HG03558 (cell line): ENCODE results near the gene PPP2R5E.
A peak's percentile ranks its signal among the peaks of the same experiment; 100 is the strongest.
"Not testable (repeated sequence)": the region's sequence is repeated elsewhere in the genome, so short reads cannot be mapped to it uniquely, and the experiment has no call there.

Experiments used
- ATAC-seq: cut with Tn5 transposase; IDR thresholded peaks from one replicate; pipeline ENCODE4 v1.9.1; 2021; ENCODE audit warnings: moderate number of reproducible peaks; ENCODE audit not compliant: unreplicated experiment; ENCODE audit errors: extremely low read depth

PPP2R5E gene

DNA sequence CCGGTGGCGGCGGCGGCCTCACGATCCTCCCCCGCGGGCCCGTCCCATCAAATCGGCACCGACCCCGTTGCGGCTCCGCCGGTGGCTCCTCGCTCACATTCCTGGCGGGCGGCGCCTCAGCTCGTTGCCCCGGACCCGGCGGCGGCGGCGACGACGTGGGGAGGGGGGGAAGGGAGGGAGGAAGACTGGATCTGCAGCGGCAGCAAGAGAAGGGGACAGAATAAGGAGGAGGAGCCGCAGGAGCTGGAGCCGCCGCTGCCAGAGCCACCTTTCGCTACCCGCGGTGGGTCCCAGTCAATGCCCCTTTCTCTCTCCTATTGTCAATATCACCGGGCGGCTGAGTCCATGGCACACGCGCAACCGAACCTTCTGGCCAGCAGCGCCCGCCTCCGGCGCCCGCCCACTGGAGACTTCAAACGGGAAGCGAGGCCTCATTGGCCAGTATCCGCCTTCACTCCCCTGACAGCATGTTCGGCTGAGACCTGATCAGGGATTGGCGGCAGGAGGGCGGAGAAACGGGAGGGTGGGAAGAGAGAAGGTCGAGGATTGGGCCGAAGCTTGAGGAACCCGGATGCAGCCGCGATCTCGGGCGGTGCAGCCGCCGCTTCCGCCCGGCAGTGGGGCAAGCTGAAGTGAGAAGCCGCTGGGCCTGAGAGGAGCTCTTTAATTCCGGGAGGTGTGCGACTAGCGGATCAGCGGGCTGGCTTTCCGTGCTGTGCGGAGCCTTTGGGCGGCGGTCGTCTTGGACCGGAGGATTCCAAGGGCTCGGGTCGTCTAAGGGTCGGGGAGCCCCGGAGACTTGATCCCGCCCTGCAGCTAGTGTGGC lies at the start of gene PPP2R5E:
TSS of gene PPP2R5E (minus strand) at position 378 of the 826 bp plus-strand sequence. CDS start 3,692 bp downstream, outside the sequence.
- ATAC-seq, result peak; percentile 92

DNA sequence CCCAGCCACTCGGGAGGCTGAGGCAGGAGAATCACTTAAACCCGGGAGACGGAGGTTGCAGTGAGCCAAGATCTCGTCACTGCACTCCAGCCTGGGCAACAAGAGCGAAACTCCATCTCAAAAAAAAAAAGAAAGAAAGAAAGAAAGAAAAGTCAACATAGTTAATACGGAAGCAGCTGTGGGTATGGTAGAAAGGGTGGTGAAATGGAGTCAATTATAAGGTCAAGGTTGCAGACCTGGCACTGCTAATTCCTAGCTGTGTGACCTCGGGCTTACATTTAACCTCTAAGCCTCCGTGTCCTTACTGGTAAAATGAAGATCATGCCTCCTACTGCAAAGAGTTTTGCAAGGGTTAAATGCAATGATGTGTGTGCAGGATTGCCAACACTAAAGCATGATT lies 39.9 kb upstream of the PPP2R5E start:
- ATAC-seq, result not testable (repeated sequence)

DNA sequence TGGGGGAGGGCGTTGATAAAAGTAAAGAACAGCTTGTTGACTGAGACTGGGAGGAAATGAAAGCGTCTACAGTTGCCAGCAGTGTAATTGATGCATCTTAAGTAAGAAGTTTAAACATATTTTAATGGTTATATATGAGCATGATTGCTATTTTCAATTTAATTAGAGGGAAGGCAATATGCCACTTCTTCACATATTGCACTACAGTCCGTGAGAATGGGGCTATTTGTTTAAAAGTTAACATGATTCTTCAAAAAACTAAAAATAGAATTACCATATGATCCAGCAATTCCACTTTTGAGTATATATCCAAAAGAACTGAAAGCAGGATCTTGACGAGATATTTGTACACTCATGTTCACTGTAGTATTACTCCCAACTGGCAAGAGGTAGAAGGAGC lies 38.3 kb upstream of the PPP2R5E start:
- ATAC-seq, result no peak

DNA sequence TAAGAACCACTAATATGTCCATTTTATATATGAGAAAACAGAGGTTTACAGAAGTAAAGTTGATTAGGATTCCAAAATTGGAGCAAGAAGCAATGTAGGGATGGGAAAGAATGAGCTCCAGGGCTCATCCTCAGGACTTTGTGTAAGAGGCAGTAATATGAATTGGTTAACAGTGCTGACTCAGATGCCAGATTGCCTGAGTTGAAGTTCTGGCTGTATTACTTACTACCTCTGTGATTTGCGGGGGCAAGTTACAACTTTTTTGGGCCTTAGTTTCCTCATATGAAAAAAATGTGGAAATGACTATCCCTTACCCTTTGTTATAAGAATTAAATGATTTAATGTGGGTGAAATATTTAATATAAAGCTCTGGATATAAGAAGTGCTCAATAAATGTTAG lies 35.1 kb upstream of the PPP2R5E start:
- no peak for ATAC-seq

DNA sequence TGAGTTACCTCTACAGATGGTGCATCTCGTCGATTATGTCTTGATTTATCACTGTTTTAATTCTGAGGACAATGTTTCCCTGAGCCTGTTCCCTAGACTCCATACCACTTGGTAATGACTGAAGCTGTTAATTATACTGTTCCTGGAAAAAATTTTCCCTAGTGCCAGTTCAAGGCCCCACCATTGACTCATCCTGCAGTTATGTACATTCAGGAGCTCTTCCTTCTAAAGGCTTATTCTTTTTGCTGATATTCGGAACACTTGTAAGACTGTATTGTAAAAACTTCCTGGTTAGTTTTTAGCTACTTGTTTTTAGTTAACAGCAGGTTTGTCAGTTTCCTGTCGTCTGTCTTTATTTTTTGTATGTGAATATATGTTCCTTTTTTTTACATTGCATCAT lies 30.4 kb upstream of the PPP2R5E start:
- no peak for ATAC-seq

DNA sequence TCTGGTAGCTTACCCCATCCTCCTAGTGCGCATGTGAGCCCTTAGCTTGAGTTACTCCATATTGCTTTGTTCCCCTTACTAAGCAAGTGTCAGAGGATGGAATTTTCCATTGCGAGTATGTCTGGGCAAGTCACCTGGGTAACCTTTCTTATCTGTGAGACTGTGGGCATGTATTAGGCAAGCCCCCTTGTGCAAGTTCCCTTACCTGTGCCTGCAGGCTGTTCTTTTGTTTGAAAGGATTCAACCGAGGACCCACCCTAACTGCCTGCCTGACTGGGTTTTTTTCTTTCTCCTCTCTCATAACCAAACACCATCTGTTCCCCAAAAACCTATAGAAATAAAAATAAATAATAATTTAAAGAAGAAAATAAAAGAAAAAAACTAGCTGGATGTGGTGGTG lies 22.3 kb upstream of the PPP2R5E start:
- ATAC-seq, result no peak

GRCh38 chr14:63564318-63564717 lies 21.1 kb upstream of the PPP2R5E start:
- no peak for ATAC-seq

GRCh38 chr14:63563370-63564026 lies 20.3 kb upstream of the PPP2R5E start:
- no peak for ATAC-seq

DNA sequence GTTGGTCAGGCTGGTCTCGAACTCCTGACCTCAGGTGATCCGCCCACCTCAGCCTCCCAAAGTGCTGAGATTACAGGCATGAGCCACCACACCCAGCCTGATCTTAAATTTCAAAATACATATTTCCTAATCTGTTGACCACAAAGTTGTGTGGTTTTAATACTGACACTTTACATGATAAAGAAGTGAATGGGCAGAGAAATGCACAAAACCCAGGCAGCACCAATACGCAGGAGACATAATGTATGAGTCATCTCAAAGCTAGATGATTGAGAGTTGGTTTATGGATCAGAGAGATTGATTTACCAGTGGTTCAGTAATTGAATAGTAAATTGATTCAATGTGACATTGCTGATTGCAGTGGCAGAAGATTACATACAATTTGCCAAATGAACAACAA lies 19.2 kb upstream of the PPP2R5E start:
- ATAC-seq, result no peak

DNA sequence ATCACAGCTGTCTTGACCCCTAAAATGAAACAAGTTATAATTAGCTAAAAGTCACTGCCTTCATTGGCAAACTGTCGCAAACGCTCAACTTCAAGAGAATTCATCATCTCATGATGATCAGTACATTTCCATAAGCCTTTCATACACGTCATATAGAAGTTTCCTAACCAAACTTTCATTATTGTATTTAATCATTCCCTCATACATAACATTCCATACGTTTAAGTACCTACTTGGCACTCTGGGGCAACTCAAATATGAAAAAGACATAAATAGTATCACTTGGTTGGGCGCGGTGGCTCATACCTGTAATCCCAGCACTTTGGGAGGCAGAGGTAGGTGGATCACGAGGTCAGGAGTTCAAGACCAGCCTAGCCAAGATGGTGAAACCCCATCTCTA lies 12.4 kb upstream of the PPP2R5E start:
- no peak for ATAC-seq

GRCh38 chr14:63551332-63551731 lies 8.2 kb upstream of the PPP2R5E start:
- ATAC-seq, result no peak

DNA sequence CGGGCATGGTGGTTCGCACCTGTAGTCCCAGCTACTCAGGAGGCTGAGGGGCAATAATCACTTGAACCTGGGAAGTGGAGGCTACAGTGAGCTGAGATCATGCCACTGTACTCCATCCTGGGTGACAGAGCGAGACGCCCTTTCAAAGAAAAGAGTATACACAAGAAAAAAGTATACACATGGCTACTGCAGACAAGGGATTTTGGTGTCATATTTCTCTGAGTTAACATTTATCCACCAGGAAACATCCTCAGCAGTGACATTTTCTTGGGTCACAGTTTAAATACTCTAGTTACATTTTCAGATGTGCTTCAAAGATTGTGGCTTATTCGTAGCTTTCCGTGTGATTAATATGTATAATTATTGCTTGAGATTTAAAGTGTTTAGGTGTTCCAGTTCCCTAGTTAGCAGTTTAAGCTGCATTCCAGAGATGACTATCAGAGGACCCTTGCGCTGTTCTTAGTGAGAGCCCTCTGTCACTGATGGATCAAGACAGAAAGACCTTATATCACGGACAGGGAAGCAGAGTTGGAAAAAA lies 4.7 kb upstream of the PPP2R5E start:
- no peak for ATAC-seq

DNA sequence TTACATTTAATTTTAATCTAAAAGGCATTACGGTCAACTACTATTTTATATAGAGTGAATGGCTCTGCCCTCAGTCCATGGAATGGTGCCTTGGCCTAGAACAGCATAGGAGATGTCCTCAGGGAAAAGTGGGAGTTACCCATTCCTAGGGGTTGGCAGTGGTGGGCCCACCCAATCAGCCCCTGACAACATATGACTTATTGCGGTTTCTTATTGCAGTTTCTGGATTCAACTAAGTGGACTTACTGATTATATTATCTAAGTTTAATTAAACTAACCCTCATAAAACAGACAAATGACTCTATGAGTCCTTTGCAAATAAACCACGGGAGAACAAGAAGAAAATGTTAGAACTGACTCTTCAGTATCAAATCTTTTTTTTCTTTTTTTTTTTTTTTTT lies 2.3 kb upstream of the PPP2R5E start:
- ATAC-seq, result no peak

- ATAC-seq, result no peak
Measured at GRCh38 chr14:63544591-63545299, 1.6 kb upstream of the PPP2R5E start.

- no peak for ATAC-seq
Measured at GRCh38 chr14:63543826-63544406, 739 bp upstream of the PPP2R5E start.

- no peak for ATAC-seq
Measured at GRCh38 chr14:63542231-63542999, 762 bp downstream of the PPP2R5E start.

DNA sequence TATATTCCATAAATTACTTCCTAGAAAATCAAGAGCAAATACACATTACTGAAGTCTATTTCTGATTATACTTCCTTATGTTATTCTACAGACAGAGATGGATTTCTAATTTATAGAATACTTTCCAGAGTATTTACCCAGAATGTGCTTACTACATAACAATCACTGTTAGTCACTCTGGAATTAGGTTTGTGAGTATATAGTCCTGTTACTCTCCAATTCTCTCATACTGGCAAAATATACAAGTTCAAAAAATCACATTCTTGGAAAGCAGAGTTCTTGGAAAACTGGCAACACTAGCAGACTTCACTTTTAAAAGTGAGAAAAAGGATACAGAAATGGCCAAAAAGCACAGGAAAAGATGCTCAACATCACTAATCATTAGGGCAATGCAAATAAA lies 7.3 kb downstream of the PPP2R5E start:
- ATAC-seq, result no peak

DNA sequence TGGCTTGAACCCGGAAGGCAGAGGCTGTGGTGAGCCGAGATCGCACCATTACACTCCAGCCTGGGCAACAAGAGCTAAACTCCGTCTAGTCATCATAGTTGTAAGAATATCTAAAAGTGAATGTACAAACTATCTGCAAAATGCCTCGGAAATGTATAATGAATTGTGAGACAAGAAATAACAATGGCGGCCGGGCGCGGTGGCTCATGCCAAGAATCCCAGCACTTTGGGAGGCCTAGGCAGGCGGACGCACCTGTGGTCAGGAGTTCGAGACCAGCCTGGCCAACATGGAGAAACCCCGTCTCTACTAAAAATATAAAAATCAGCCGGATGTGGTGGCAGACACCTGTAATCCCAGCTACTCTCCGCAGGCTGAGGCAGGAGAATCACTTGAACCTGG lies 9.7 kb downstream of the PPP2R5E start:
- no peak for ATAC-seq

DNA sequence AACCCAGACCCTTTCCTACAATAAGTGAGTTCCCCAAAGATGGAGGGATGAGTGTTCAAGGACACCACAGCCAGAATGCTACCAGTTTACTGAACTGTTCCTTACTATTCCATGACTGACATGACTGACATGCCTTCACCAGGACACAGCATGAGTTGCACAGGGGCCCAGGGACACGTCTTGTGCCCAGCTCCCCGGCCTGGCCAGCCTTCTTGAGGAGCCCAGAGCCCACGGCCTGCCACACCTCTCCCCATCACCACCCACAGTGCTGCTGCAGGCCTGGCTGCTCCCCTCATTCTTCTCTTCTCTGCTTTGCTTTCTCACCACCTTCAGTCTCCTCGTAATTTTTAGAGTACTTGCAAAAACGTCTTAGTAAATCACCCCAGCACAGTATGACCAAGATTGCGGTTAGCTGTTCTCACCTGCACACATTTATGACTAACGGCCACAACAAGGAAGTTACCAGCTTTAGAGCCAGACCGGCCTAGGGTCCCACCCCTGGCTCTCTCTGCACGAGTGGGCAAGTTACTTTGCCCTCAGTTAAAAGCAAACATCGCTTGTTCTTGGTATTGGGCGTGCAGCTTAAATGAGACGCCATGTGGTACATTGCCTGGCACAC lies 18.5 kb downstream of the PPP2R5E start:
- peak; percentile 85 for ATAC-seq
